GM12878 (cell line): ENCODE data around the gene GSTA1. TPM values are rescaled to one million over a fixed set of nuclear protein-coding genes. Genes with fewer than 3 reads are reported as not detected.

Experiments used
- ATAC-seq: fragments of 200-7000 bp; cut with Tn5 transposase; 3 replicates; pipeline ENCODE4 v1.9.1; 2020; ENCODE audit warnings: mild to moderate bottlenecking, moderate library complexity
- BruUV-seq: library from RNA; stranded (reverse); fragments of 400-500 nt; replicated peaks from 2 replicates; lab custom pipeline; 2021; lab: Mats Ljungman, UMichigan
- CTCF ChIA-PET: fragments of 300-600 bp; sonication (Branson Sonifier 250); formaldehyde crosslinking; extraction: SDS; loops from one replicate; lab custom pipeline; 2021; ENCODE audit warnings: inconsistent platforms; lab: Yijun Ruan, JAX
- POLR2A ChIA-PET: fragments of 350-600 bp; formaldehyde crosslinking; extraction: SDS; loops from one replicate; lab custom pipeline; 2021; ENCODE audit warnings: inconsistent platforms; lab: Charles Lee
- RAD21 ChIA-PET: fragments of 300-600 bp; sonication (Branson Sonifier 250); formaldehyde crosslinking; loops from one replicate; lab custom pipeline; 2023; ENCODE audit warnings: antibody characterized with exemption; ENCODE audit not compliant: unreplicated experiment; lab: Charles Lee
- SMC1A ChIA-PET: fragments of 300-600 bp; sonication (Branson Sonifier 250); formaldehyde crosslinking; loops from one replicate; lab custom pipeline; 2023; ENCODE audit not compliant: unreplicated experiment, uncharacterized antibody; lab: Charles Lee
- DNase-seq: peaks from one replicate; pipeline ENCODE4 v3.0.0-alpha.2; 2011; ENCODE audit warnings: low read depth, low spot score
- FAIRE-seq: peaks from 3 replicates; lab custom pipeline; 2011; peaks lifted over from hg19 to GRCh38; lab: Jason Lieb, UNC
- H2AFZ ChIP-seq: 2 replicates; pipeline ENCODE4 v1.6.0; 2011; ENCODE audit warnings: low read depth, low read length, control low read depth; ENCODE audit not compliant: control insufficient read depth
- H3K27ac ChIP-seq: 2 replicates; pipeline ENCODE4 v1.5.1; 2011; ENCODE audit warnings: control low read depth; ENCODE audit not compliant: control insufficient read depth, insufficient read depth
- H3K27me3 ChIP-seq, 2 experiments: replicated peaks in 1 of 2; 2 replicates each; pipeline versions ENCODE4 v1.6.0 to v1.6.1; 2011; ENCODE audit warnings: low read length in 1 of 2; ENCODE audit not compliant: control insufficient read depth in 2 of 2, insufficient read depth in 2 of 2
- H3K36me3 ChIP-seq, 2 experiments: 2 replicates each; pipeline ENCODE4 v1.5.1; 2011; ENCODE audit warnings: low read length in 1 of 2; ENCODE audit not compliant: control insufficient read depth in 2 of 2, insufficient read depth in 2 of 2
- H3K4me1 ChIP-seq: 2 replicates; pipeline ENCODE4 v1.6.1; 2011; ENCODE audit warnings: mild to moderate bottlenecking, low read length, moderate library complexity, mixed read lengths; ENCODE audit not compliant: control insufficient read depth, insufficient read depth
- H3K4me2 ChIP-seq: 2 replicates; pipeline ENCODE4 v1.6.0; 2011; ENCODE audit warnings: control low read depth; ENCODE audit not compliant: control insufficient read depth, insufficient read depth
- H3K4me3 ChIP-seq: fragments of 200-600 bp; sonication (generic); 2 replicates; pipeline ENCODE4 v1.5.1; 2016
- H3K79me2 ChIP-seq: 2 replicates; pipeline ENCODE4 v1.6.0; 2011; ENCODE audit warnings: low read length; ENCODE audit not compliant: control insufficient read depth, insufficient read depth
- H3K9ac ChIP-seq: 2 replicates; pipeline ENCODE4 v1.8.0; 2011; ENCODE audit warnings: low read length, control low read depth, mixed read lengths; ENCODE audit not compliant: control insufficient read depth, insufficient read depth
- H3K9me3 ChIP-seq: replicated peaks from 3 replicates; pipeline ENCODE4 v1.5.1; 2011; ENCODE audit warnings: mild to moderate bottlenecking, low read length; ENCODE audit not compliant: control insufficient read depth, insufficient read depth
- H4K20me1 ChIP-seq: 2 replicates; pipeline ENCODE4 v1.6.0; 2011; ENCODE audit not compliant: control insufficient read depth, insufficient read depth
- FOS ChIP-seq: IDR thresholded peaks from 3 replicates; pipeline ENCODE4 v1.6.1; 2011; ENCODE audit warnings: borderline replicate concordance; ENCODE audit not compliant: insufficient read length; ENCODE audit errors: extremely low read depth
- JUND ChIP-seq: IDR thresholded peaks from 2 replicates; pipeline ENCODE4 v1.6.1; 2012; ENCODE audit warnings: low read depth, mild to moderate bottlenecking, low read length, improper control_type of control experiment, moderate library complexity
- KAT2A ChIP-seq: conservative IDR thresholded peaks from 2 replicates; pipeline ENCODE4 v1.6.1; 2011; ENCODE audit warnings: low read depth, low read length; ENCODE audit not compliant: control insufficient read depth
- KDM1A ChIP-seq: fragments of 200-600 bp; sonication (generic); IDR thresholded peaks from 2 replicates; pipeline ENCODE4 v1.6.1; 2016; ENCODE audit warnings: borderline replicate concordance
- MEF2B ChIP-seq: fragments of 450-650 bp; IDR thresholded peaks from 2 replicates; pipeline ENCODE4 v1.6.1; 2018; ENCODE audit warnings: mild to moderate bottlenecking, moderate library complexity; ENCODE audit not compliant: partially characterized antibody, poor library complexity, severe bottlenecking
- MXI1 ChIP-seq: fragments of 150-350 bp; IDR thresholded peaks from 2 replicates; pipeline ENCODE4 v1.6.1; 2011; ENCODE audit warnings: low read depth, mild to moderate bottlenecking, inconsistent platforms, low read length, improper control_type of control experiment
- MYC ChIP-seq: IDR thresholded peaks from 2 replicates; pipeline ENCODE4 v1.6.1; 2011; ENCODE audit warnings: mild to moderate bottlenecking, low read length, moderate library complexity, inconsistent platforms; ENCODE audit not compliant: insufficient read depth, insufficient replicate concordance, insufficient read length, severe bottlenecking
- PAX8 ChIP-seq: fragments of 450-650 bp; IDR thresholded peaks from 2 replicates; pipeline ENCODE4 v1.6.1; 2017; ENCODE audit warnings: mild to moderate bottlenecking, moderate library complexity
- RAD21 ChIP-seq: IDR thresholded peaks from 2 replicates; pipeline ENCODE4 v1.6.1; 2011; ENCODE audit warnings: mild to moderate bottlenecking, low read depth, low read length, moderate library complexity; ENCODE audit not compliant: insufficient read depth
- SMC3 ChIP-seq: IDR thresholded peaks from 2 replicates; pipeline ENCODE4 v1.6.1; 2011; ENCODE audit warnings: low read length, improper control_type of control experiment, borderline replicate concordance
- ZNF207 ChIP-seq: fragments of 450-650 bp; IDR thresholded peaks from 2 replicates; pipeline ENCODE4 v1.6.1; 2014; ENCODE audit warnings: antibody characterized with exemption, mild to moderate bottlenecking, borderline replicate concordance
- WGBS: methylation state at CpG from one replicate; pipeline ENCODE4 v1.1.6; 2016; ENCODE audit warnings: low lambda C conversion rate; ENCODE audit not compliant: insufficient replicate concordance, insufficient coverage; ENCODE audit errors: missing lambda C conversion rate; 5-methylcytosine and 5-hydroxymethylcytosine counted together
- in situ Hi-C: fragments of 300-500 bp; cut with MboI; formaldehyde crosslinking; loops from 9 replicates; pipeline ENCODE4 v1.14.3; 2018; ENCODE audit warnings: mixed read lengths
- intact Hi-C: fragments of 100-400 bp; cut with micrococcal nuclease; formaldehyde crosslinking; loops from one replicate; pipeline ENCODE4 v1.14.2; 2022; ENCODE audit not compliant: unreplicated experiment
- polyA plus RNA-seq, 11 experiments: library from polyadenylated mRNA; depleted of rRNA in 4 of 11; unstranded in 6 of 11; stranded (reverse) in 5 of 11; fragments of >200 nt; fragmentation: Nextera tagmentation in 4 of 11; fragmentation: Illumina TruSeq in 1 of 11; extraction: Ambion mirVana in 4 of 11; extraction: Trizol in 1 of 11; gene quantifications; 1 replicate in 1 of 11; 2 replicates in 10 of 11; pipeline versions ENCODE4 v1.2.1 to v1.2.3, GENCODE V29; 2011 to 2016; ENCODE audit warnings: inconsistent platforms in 2 of 11, missing spikeins in 2 of 11, low read depth in 1 of 11
- total RNA-seq, 4 experiments: library from RNA; depleted of rRNA in 3 of 4; stranded (reverse); fragments of >200 nt in 3 of 4; fragmentation: Illumina TruSeq in 1 of 4; extraction: Trizol in 1 of 4; gene quantifications; 2 replicates each; pipeline versions ENCODE4 v1.2.1 to v1.2.3, GENCODE V29; 2013 to 2021
- TF ChIP-seq, protein P1 (sequence below): IDR thresholded peaks from 2 replicates; pipeline ENCODE4 v1.6.1; 2012; ENCODE audit warnings: low read depth, low read length, improper control_type of control experiment
- TF ChIP-seq, protein P2 (sequence below): IDR thresholded peaks from 2 replicates; pipeline ENCODE4 v1.6.1; 2012; ENCODE audit warnings: low read depth, low read length, improper control_type of control experiment

Gene GSTA1
- total and polyA plus RNA-seq, 10 of the 15 experiments (the other 5 are each of a cell fraction or from before 2014, with no cell fraction given) = 0.51 TPM; not detected in 9

DNA sequence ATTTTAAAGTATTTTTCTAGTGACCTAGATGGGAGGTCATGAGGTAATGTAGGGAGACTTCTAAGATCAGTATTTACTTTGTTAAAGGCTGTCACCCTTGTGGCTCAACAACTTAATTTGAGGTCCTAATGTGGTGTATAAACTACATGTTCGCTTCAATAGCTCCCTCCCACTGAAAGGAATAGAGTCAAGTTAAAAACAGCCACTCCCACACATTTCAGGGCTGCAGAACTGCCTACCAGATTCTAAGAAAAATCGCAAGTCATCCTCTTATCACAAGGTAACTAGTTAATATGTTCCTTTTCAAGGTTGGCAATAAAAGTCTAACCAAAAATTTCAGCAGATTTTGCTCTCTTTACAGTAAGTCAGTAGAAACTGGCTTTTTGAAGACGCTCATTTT, 15.1 kb downstream of the GSTA1 start (continued):
- TF ChIP-seq FOS = no peak

DNA sequence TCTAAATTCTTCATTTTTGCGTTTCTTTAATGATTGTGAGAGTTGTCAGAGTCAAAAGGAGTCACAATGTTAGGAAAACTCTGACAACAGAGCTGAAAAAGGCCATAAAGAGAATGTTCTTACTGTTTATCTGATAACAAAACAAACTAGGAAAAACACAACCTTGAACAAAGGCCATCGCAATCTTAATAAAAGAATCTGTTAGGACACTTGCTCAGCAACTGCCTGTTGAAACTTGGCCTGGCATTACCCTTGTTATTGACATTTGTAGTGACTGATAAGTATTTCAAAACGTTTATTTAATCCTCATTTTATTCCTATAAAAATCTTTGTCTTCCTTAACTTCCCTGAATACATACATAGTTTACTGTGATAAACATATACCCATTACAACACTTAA, 15.7 kb downstream of the GSTA1 start:
- no TSS peak for BruUV-seq

More for the DNA sequence above, 15.7 kb downstream of the GSTA1 start:
- Histone ChIP-seq H4K20me1 (no peaks in the 10 kb centered on the region), H3K36me3 (no peaks in the 10 kb centered on the region), H3K79me2 (no peaks in the 10 kb centered on the region)
- FAIRE-seq = no peak
- TF ChIP-seq ZNF207 = no peak
- no peak for TF ChIP-seq RAD21
- TF ChIP-seq, protein P1, sequence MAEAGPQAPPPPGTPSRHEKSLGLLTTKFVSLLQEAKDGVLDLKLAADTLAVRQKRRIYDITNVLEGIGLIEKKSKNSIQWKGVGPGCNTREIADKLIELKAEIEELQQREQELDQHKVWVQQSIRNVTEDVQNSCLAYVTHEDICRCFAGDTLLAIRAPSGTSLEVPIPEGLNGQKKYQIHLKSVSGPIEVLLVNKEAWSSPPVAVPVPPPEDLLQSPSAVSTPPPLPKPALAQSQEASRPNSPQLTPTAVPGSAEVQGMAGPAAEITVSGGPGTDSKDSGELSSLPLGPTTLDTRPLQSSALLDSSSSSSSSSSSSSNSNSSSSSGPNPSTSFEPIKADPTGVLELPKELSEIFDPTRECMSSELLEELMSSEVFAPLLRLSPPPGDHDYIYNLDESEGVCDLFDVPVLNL = no peak
- TF ChIP-seq SMC3 = no peak
- TF ChIP-seq, protein P2, sequence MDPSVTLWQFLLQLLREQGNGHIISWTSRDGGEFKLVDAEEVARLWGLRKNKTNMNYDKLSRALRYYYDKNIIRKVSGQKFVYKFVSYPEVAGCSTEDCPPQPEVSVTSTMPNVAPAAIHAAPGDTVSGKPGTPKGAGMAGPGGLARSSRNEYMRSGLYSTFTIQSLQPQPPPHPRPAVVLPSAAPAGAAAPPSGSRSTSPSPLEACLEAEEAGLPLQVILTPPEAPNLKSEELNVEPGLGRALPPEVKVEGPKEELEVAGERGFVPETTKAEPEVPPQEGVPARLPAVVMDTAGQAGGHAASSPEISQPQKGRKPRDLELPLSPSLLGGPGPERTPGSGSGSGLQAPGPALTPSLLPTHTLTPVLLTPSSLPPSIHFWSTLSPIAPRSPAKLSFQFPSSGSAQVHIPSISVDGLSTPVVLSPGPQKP = no peak
- no peak for TF ChIP-seq MYC
- TF ChIP-seq KAT2A = no peak
- no peak for TF ChIP-seq JUND
- no peak for TF ChIP-seq PAX8
- TF ChIP-seq KDM1A = no peak
- TF ChIP-seq MXI1 = no peak
- TF ChIP-seq MEF2B = no peak
- TF ChIP-seq, all 136 proteins: peak for 0
- Histone ChIP-seq H3K4me3 (no peak overlapping the region), H2AFZ (no peak overlapping the region), H3K9me3 (no peaks in the 10 kb centered on the region), H3K4me2 (no peak overlapping the region), H3K27me3 (no peaks in the 10 kb centered on the region), H3K27ac (no peak overlapping the region), H3K9ac (no peak overlapping the region), H3K4me1 (no peaks in the 10 kb centered on the region)
- ATAC-seq (no peak), DNase-seq (no peak)
- POLR2A ChIA-PET = no interaction called here
- RAD21 ChIA-PET = no interaction called here
- 8% methylated on average over 3 of the region's 3 CpGs for WGBS
- CTCF ChIA-PET = no interaction called here
- intact Hi-C loops = loop anchor here (1.0 kb wide), 1 partner anchor 38 kb away; no protein-coding TSS in a partner anchor
- SMC1A ChIA-PET = no interaction called here
- in situ Hi-C loops = loop anchor here (5.0 kb wide), 1 partner anchor 39 kb away; no protein-coding TSS in a partner anchor
